PFSK-1 (cell line): ENCODE measurements around the gene NME7.

Source experiments
- FOXP2 ChIP-seq: optimal IDR thresholded peaks from 2 replicates; pipeline ENCODE3; 2011; ENCODE audit warnings: borderline replicate concordance, control low read depth, inconsistent platforms; ENCODE audit not compliant: insufficient read depth; ENCODE audit errors: extremely low read length, extremely low read depth
- POLR2AphosphoS5 ChIP-seq: IDR thresholded peaks from 2 replicates; pipeline ENCODE4 v1.6.1; 2012; ENCODE audit warnings: low read depth, mild to moderate bottlenecking, control low read depth, low read length, moderate library complexity
- REST ChIP-seq, 2 experiments: IDR thresholded peaks; 2 replicates each; pipeline versions ENCODE4 v1.6.1 to v1.8.0; 2011 to 2012; ENCODE audit warnings: low read depth in 2 of 2, low read length in 2 of 2, control low read depth in 1 of 2, inconsistent platforms in 1 of 2, mild to moderate bottlenecking in 1 of 2, moderate library complexity in 1 of 2; ENCODE audit not compliant: insufficient read depth in 1 of 2
- SIN3A ChIP-seq: IDR thresholded peaks from 2 replicates; pipeline ENCODE4 v1.6.1; 2012; ENCODE audit warnings: mild to moderate bottlenecking, low read length, moderate library complexity, borderline replicate concordance; ENCODE audit not compliant: insufficient read depth
- TAF1 ChIP-seq: IDR thresholded peaks from 2 replicates; pipeline ENCODE4 v1.6.1; 2012; ENCODE audit warnings: low read length, control low read depth, borderline replicate concordance; ENCODE audit not compliant: insufficient read depth

- TF ChIP-seq POLR2AphosphoS5 (no peak), TAF1 (no peak), REST (IDR thresholded peaks at IDR 0.05; ENCODE audit: insufficient read depth in 1 of 2, low read depth in 2 of 2, low read length in 2 of 2) (no peak), FOXP2 (no peak), SIN3A (no peak)
These were observed 233.6 kb downstream of the NME7 start for GRCh38 chr1:169133801-169134502.
